ENCODE measurements around the gene PBX2. TPM values are rescaled to one million over a fixed set of nuclear protein-coding genes. Genes with fewer than 3 reads are reported as not detected.
"Not testable (repeated sequence)": the region's sequence is repeated elsewhere in the genome, so short reads cannot be mapped to it uniquely, and the experiment has no call there.

PBX2 gene
- total RNA-seq, 1 donor from 2014 or later, result 36.5 TPM

GRCh38 chr6:32147401-32148132 lies 42.4 kb downstream of the PBX2 start:
- TF ChIP-seq, protein P1, sequence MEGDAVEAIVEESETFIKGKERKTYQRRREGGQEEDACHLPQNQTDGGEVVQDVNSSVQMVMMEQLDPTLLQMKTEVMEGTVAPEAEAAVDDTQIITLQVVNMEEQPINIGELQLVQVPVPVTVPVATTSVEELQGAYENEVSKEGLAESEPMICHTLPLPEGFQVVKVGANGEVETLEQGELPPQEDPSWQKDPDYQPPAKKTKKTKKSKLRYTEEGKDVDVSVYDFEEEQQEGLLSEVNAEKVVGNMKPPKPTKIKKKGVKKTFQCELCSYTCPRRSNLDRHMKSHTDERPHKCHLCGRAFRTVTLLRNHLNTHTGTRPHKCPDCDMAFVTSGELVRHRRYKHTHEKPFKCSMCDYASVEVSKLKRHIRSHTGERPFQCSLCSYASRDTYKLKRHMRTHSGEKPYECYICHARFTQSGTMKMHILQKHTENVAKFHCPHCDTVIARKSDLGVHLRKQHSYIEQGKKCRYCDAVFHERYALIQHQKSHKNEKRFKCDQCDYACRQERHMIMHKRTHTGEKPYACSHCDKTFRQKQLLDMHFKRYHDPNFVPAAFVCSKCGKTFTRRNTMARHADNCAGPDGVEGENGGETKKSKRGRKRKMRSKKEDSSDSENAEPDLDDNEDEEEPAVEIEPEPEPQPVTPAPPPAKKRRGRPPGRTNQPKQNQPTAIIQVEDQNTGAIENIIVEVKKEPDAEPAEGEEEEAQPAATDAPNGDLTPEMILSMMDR (IDR thresholded peaks at IDR 0.05; ENCODE audit: borderline replicate concordance), result no peak
- Histone ChIP-seq H3K4me3 (no peak overlapping the region), H3K27ac (replicated peaks) (no peak overlapping the region), H3K4me1 (peaks cover 7% of the 10 kb centered on the region), H3K27me3 (ENCODE audit: low read depth) (peaks cover 52% of the 10 kb centered on the region), H3K9me3 (replicated peaks) (no peaks in the 10 kb centered on the region), H3K36me3 (no peaks in the 10 kb centered on the region)
- DNase-seq, result no peak
- intact Hi-C loops (cut with micrococcal nuclease), result no loop called here

DNA sequence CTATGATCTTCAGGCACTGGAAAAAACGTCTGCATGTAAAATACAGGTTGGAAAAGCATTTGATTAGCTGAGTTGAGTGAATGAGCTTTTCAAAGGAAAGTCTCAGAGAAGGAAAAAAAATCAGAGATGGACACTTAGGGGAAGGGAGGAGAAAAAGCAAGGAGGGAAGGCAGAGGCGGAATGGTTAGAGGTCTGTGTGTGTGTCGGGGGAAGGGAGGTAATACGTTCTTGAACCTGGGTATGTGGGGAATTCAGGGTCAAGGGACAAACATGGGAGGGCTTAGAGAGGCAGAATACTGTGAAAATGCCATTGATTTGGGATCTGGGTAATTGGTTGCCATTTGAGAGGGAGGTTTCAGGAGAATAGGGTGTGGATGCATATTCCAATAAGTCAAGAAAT lies 43.3 kb downstream of the PBX2 start:
- H3K36me3 ChIP-seq, result no peaks in the 10 kb centered on the region
- peaks cover 49% of the 10 kb centered on the region for H3K27me3 ChIP-seq (ENCODE audit: low read depth)
- no peaks in the 10 kb centered on the region for H3K9me3 ChIP-seq (replicated peaks)
- intact Hi-C loops (cut with micrococcal nuclease), result no loop called here
- no peak for DNase-seq
- H3K27ac ChIP-seq (replicated peaks), result no peak overlapping the region
- H3K4me1 ChIP-seq, result no peaks in the 10 kb centered on the region
- TF ChIP-seq, protein P1 (IDR thresholded peaks at IDR 0.05; ENCODE audit: borderline replicate concordance), result no peak
- no peak overlapping the region for H3K4me3 ChIP-seq

GRCh38 chr6:32146287-32146686 lies 43.7 kb downstream of the PBX2 start:
- DNase-seq, result no peak
- Histone ChIP-seq H3K36me3 (no peaks in the 10 kb centered on the region), H3K27ac (replicated peaks) (no peak overlapping the region), H3K27me3 (ENCODE audit: low read depth) (peaks cover 47% of the 10 kb centered on the region), H3K9me3 (replicated peaks) (no peaks in the 10 kb centered on the region), H3K4me3 (no peak overlapping the region), H3K4me1 (no peaks in the 10 kb centered on the region)
- intact Hi-C loops (cut with micrococcal nuclease), result no loop called here
- TF ChIP-seq, protein P1 (IDR thresholded peaks at IDR 0.05; ENCODE audit: borderline replicate concordance), result no peak

DNA sequence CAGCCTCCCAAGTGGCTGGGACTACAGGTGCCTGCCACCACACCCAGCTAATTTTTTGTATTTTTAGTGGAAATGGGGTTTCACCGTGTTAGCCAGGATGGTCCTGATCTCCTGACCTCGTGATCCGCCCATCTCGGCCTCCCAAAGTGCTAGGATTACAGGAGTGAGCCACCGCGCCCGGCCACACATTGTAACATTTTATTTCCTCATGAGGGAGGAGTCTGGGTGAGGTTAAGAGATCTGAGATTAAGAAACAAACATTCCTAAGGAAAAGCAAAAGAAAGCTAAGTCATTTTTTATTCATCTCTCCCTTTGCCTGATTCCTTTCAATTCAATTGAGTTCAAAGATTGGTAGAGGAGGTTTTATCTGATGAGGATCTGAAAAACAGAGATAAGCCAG lies 45.8 kb downstream of the PBX2 start:
- H3K27ac ChIP-seq (replicated peaks); intact Hi-C loops (cut with micrococcal nuclease); DNase-seq; H3K4me3 ChIP-seq; H3K9me3 ChIP-seq (replicated peaks); H3K4me1 ChIP-seq; H3K36me3 ChIP-seq: not testable (repeated sequence)
- peaks cover 26% of the 10 kb centered on the region for H3K27me3 ChIP-seq (ENCODE audit: low read depth)

- H3K27me3 ChIP-seq (ENCODE audit: low read depth), result no peaks in the 10 kb centered on the region
- H3K4me3 ChIP-seq, result no peak overlapping the region
- H3K9me3 ChIP-seq (replicated peaks), result no peaks in the 10 kb centered on the region
- no peaks in the 10 kb centered on the region for H3K4me1 ChIP-seq
- TF ChIP-seq, protein P1 (IDR thresholded peaks at IDR 0.05; ENCODE audit: borderline replicate concordance), result no peak
- H3K36me3 ChIP-seq, result no peaks in the 10 kb centered on the region
- DNase-seq, result no peak
- intact Hi-C loops (cut with micrococcal nuclease), result no loop called here
- no peak overlapping the region for H3K27ac ChIP-seq (replicated peaks)
Measured at GRCh38 chr6:32140420-32141046, 49.5 kb downstream of the PBX2 start.

GRCh38 chr6:32139590-32139989 lies 50.4 kb downstream of the PBX2 start:
- no peaks in the 10 kb centered on the region for H3K36me3 ChIP-seq
- H3K27me3 ChIP-seq (ENCODE audit: low read depth), result no peaks in the 10 kb centered on the region
- no peaks in the 10 kb centered on the region for H3K4me1 ChIP-seq
- DNase-seq, result no peak
- no peak overlapping the region for H3K27ac ChIP-seq (replicated peaks)
- no peaks in the 10 kb centered on the region for H3K9me3 ChIP-seq (replicated peaks)
- no peak overlapping the region for H3K4me3 ChIP-seq
- TF ChIP-seq, protein P1 (IDR thresholded peaks at IDR 0.05; ENCODE audit: borderline replicate concordance), result no peak
- intact Hi-C loops (cut with micrococcal nuclease), result no loop called here
